ENCODE data around the gene TPCN1. TPM values are rescaled to one million over a fixed set of nuclear protein-coding genes. Genes with fewer than 3 reads are reported as not detected.
A peak's percentile ranks its signal among the peaks of the same experiment; 100 is the strongest.
"Not testable (repeated sequence)": the region's sequence is repeated elsewhere in the genome, so short reads cannot be mapped to it uniquely, and the experiment has no call there.

TPCN1 gene
- total RNA-seq, 4 donors from 2014 or later: 16.5 to 38.4 (median 28.8) TPM

GRCh38 chr12:113203852-113204760 is 17.2 kb upstream of the TPCN1 start:
- TF ChIP-seq POLR2A (IDR thresholded peaks at IDR 0.05) (no peak), CTCF (IDR thresholded peaks at IDR 0.05) (no peak)
- H3K4me3 ChIP-seq (ENCODE audit: low read depth, poor library complexity, severe bottlenecking): no peak overlapping the region
- intact Hi-C loops (cut with DNase I; ENCODE audit: low total_unique reads): loop anchor here (10.0 kb wide), 1 partner anchor 221 kb away; the partner anchor contains the start of gene SDSL
- no peak for DNase-seq (ENCODE audit: low spot score in 2 of 2)
- WGBS, 2 donors: 89 to 91% methylated on average over 8 of the region's 8 CpGs

GRCh38 chr12:113204804-113205203 is 16.5 kb upstream of the TPCN1 start:
- WGBS, 2 donors: 72 to 90% methylated on average over 3 of the region's 3 CpGs
- TF ChIP-seq POLR2A (IDR thresholded peaks at IDR 0.05): no peak
- no peak for TF ChIP-seq CTCF (IDR thresholded peaks at IDR 0.05)
- no peak for DNase-seq (ENCODE audit: low spot score in 2 of 2)
- no peak overlapping the region for H3K4me3 ChIP-seq (ENCODE audit: low read depth, poor library complexity, severe bottlenecking)
- intact Hi-C loops (cut with DNase I; ENCODE audit: low total_unique reads): loop anchor here (10.0 kb wide), 1 partner anchor 220 kb away; the partner anchor contains the start of gene SDSL

GRCh38 chr12:113206802-113207201 is 14.5 kb upstream of the TPCN1 start:
- not testable (repeated sequence) for H3K4me3 ChIP-seq (ENCODE audit: low read depth, poor library complexity, severe bottlenecking); DNase-seq (ENCODE audit: low spot score in 2 of 2)
- intact Hi-C loops (cut with DNase I; ENCODE audit: low total_unique reads): loop anchor here (10.0 kb wide), 1 partner anchor 218 kb away; the partner anchor contains the start of gene SDSL
- 98 to 99% methylated on average over 5 of the region's 5 CpGs for WGBS, 2 donors

- 69 to 72% methylated on average over 6 of the region's 6 CpGs for WGBS, 2 donors
- intact Hi-C loops (cut with DNase I; ENCODE audit: low total_unique reads): loop anchor here (10.0 kb wide), 1 partner anchor 217 kb away; the partner anchor contains the start of gene SDSL
- TF ChIP-seq CTCF (IDR thresholded peaks at IDR 0.05) (no peak), POLR2A (IDR thresholded peaks at IDR 0.05) (no peak)
- DNase-seq (ENCODE audit: low spot score in 2 of 2): no peak
- no peak overlapping the region for H3K4me3 ChIP-seq (ENCODE audit: low read depth, poor library complexity, severe bottlenecking)
These were observed 13.6 kb upstream of the TPCN1 start for GRCh38 chr12:113207613-113208040.

- DNase-seq (ENCODE audit: low spot score in 2 of 2): peak in 1 of 2 donors; percentile 66
- no peak overlapping the region for H3K4me3 ChIP-seq (ENCODE audit: low read depth, poor library complexity, severe bottlenecking)
- 75 to 77% methylated on average over 10 of the region's 10 CpGs for WGBS, 2 donors
- intact Hi-C loops (cut with DNase I; ENCODE audit: low total_unique reads): loop anchor here (10.0 kb wide), 1 partner anchor 217 kb away; the partner anchor contains the start of gene SDSL
- TF ChIP-seq CTCF (IDR thresholded peaks at IDR 0.05) (no peak), POLR2A (IDR thresholded peaks at IDR 0.05) (no peak)
These were observed 13.0 kb upstream of the TPCN1 start for GRCh38 chr12:113208041-113208934.
